PC-9 (cell line): ENCODE measurements around the gene SMARCC2. TPM values are rescaled to one million over a fixed set of nuclear protein-coding genes. Genes with fewer than 3 reads are reported as not detected.

Source experiments
- BruUV-seq: library from RNA; stranded (reverse); fragments of 400-500 nt; replicated peaks from 2 replicates; lab custom pipeline; 2021; lab: Mats Ljungman, UMichigan
- CTCF ChIA-PET: fragments of 300-600 bp; sonication (Branson Sonifier 250); formaldehyde crosslinking; loops from one replicate; lab custom pipeline; 2022; ENCODE audit warnings: antibody characterized with exemption; lab: Charles Lee
- POLR2A ChIA-PET: fragments of 300-600 bp; sonication (Branson Sonifier 250); formaldehyde crosslinking; loops from one replicate; lab custom pipeline; 2022; ENCODE audit warnings: antibody characterized with exemption; ENCODE audit not compliant: unreplicated experiment; lab: Charles Lee
- DNase-seq, 2 experiments: peaks; one replicate each; pipeline versions ENCODE4 v3.0.0 to v3.0.0-alpha.2; 2015 to 2022; ENCODE audit warnings: mixed read lengths in 1 of 2
- H2AFZ ChIP-seq: fragments of 200-600 bp; sonication (generic); 2 replicates; pipeline ENCODE4 v1.8.1; 2017; ENCODE audit warnings: antibody characterized with exemption
- H3F3A ChIP-seq: fragments of 200-600 bp; sonication (generic); 2 replicates; pipeline ENCODE4 v1.8.1; 2017; ENCODE audit warnings: antibody characterized with exemption, mild to moderate bottlenecking, low read depth; ENCODE audit not compliant: insufficient read depth
- H3K27ac ChIP-seq: fragments of 200-600 bp; sonication (generic); 2 replicates; pipeline ENCODE4 v1.6.1; 2016; ENCODE audit warnings: mixed run types
- H3K27me3 ChIP-seq: fragments of 200-600 bp; sonication (generic); 2 replicates; pipeline ENCODE4 v1.6.1; 2016; ENCODE audit warnings: low read depth, mixed run types; ENCODE audit not compliant: insufficient read depth
- H3K36me3 ChIP-seq: fragments of 200-600 bp; sonication (generic); 2 replicates; pipeline ENCODE4 v1.6.1; 2016; ENCODE audit warnings: low read depth, mixed run types
- H3K4me1 ChIP-seq: fragments of 200-600 bp; sonication (generic); replicated peaks from 2 replicates; pipeline ENCODE4 v1.6.1; 2016; ENCODE audit warnings: mixed run types; ENCODE audit not compliant: insufficient read depth
- H3K4me2 ChIP-seq: fragments of 200-600 bp; sonication (generic); 2 replicates; pipeline ENCODE4 v1.6.1; 2017; ENCODE audit warnings: mixed run types
- H3K4me3 ChIP-seq: fragments of 200-600 bp; sonication (generic); 2 replicates; pipeline ENCODE4 v1.6.1; 2016; ENCODE audit warnings: mixed run types
- H3K79me2 ChIP-seq: fragments of 200-600 bp; sonication (generic); 2 replicates; pipeline ENCODE4 v1.6.1; 2017; ENCODE audit warnings: low read depth, mixed run types
- H3K9me2 ChIP-seq: fragments of 200-600 bp; sonication (generic); 2 replicates; pipeline ENCODE4 v1.8.1; 2017; ENCODE audit warnings: mild to moderate bottlenecking; ENCODE audit not compliant: insufficient read depth
- H3K9me3 ChIP-seq: fragments of 200-600 bp; sonication (generic); 2 replicates; pipeline ENCODE4 v1.8.1; 2016; ENCODE audit warnings: low read depth; ENCODE audit not compliant: insufficient read depth
- H4K20me1 ChIP-seq: fragments of 200-600 bp; sonication (generic); 2 replicates; pipeline ENCODE4 v1.8.1; 2017; ENCODE audit not compliant: insufficient read depth
- EZH2 ChIP-seq: fragments of 200-600 bp; sonication (generic); IDR thresholded peaks from 2 replicates; pipeline ENCODE4 v1.8.0; 2017; ENCODE audit warnings: antibody characterized with exemption, low read depth
- intact Hi-C: fragments of 100-400 bp; cut with micrococcal nuclease; formaldehyde crosslinking; loops from one replicate; pipeline ENCODE4 v1.10.0; 2022; ENCODE audit not compliant: unreplicated experiment
- total RNA-seq: library from RNA; stranded (reverse); gene quantifications from 2 replicates; pipeline ENCODE4 v1.2.3, GENCODE V29; 2021
- TF ChIP-seq, protein P1 (sequence below): fragments of 200-600 bp; sonication (generic); conservative IDR thresholded peaks from 2 replicates; pipeline ENCODE4 v1.6.1; 2017; ENCODE audit warnings: mixed run types, antibody characterized with exemption, mild to moderate bottlenecking, moderate library complexity

Gene SMARCC2
- total RNA-seq, 1 experiment from 2014 or later: 86.4 TPM

DNA sequence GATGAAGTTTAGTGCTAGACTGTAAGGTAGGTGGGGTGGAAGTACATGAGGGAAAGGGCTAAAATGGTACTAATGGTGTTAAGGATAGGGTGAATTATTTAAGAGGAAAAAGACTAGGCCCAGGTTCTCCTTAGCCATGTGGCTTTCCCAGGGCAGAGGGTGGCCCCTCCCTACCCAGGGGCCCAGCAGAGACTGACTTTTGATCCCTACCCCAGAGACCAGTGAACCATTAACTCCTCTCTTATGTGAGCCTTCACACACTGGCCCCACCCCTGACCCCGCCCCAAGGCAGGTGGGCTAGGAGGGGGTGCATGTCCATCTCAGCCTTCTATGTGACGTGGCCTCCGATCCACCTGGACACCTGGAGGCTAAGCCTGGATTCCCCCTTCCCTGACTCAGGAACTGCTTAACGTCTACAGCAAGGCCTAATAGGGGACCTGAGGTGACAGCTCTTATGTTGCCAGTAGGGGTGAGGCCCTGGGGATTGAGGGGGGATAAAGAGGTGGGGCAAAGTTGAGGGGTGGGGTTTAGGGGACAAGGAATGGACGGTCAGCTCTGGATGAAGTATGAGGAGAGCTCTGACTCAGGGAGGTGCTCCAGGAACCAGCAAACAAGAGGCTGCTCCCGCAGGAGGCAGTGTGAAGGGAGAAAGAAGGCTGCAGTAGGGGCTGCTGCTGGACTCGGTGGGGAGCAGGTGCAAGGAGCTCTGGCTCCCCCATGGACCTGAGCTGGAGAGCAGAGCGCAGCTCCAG lies 41.3 kb upstream of the SMARCC2 start:
- BruUV-seq: no TSS peak
- intact Hi-C loops: no loop called here
- Histone ChIP-seq H3K9me2 (no peaks in the 10 kb centered on the region), H3K27ac (no peak overlapping the region), H3K4me3 (no peak overlapping the region), H3K79me2 (no peaks in the 10 kb centered on the region), H3K36me3 (no peaks in the 10 kb centered on the region), H3K9me3 (no peaks in the 10 kb centered on the region), H3K4me1 (no peaks in the 10 kb centered on the region), H3K27me3 (no peaks in the 10 kb centered on the region), H2AFZ (no peak overlapping the region), H4K20me1 (no peaks in the 10 kb centered on the region), H3F3A (peaks cover 11% of the 10 kb centered on the region; the same call in 1 of the 2 replicates), H3K4me2 (no peak overlapping the region)
- ChIA-PET CTCF (no interaction called here), POLR2A (no interaction called here)
- TF ChIP-seq, protein P1, sequence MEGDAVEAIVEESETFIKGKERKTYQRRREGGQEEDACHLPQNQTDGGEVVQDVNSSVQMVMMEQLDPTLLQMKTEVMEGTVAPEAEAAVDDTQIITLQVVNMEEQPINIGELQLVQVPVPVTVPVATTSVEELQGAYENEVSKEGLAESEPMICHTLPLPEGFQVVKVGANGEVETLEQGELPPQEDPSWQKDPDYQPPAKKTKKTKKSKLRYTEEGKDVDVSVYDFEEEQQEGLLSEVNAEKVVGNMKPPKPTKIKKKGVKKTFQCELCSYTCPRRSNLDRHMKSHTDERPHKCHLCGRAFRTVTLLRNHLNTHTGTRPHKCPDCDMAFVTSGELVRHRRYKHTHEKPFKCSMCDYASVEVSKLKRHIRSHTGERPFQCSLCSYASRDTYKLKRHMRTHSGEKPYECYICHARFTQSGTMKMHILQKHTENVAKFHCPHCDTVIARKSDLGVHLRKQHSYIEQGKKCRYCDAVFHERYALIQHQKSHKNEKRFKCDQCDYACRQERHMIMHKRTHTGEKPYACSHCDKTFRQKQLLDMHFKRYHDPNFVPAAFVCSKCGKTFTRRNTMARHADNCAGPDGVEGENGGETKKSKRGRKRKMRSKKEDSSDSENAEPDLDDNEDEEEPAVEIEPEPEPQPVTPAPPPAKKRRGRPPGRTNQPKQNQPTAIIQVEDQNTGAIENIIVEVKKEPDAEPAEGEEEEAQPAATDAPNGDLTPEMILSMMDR: no peak
- no peak for TF ChIP-seq EZH2
- no peak for DNase-seq

DNA sequence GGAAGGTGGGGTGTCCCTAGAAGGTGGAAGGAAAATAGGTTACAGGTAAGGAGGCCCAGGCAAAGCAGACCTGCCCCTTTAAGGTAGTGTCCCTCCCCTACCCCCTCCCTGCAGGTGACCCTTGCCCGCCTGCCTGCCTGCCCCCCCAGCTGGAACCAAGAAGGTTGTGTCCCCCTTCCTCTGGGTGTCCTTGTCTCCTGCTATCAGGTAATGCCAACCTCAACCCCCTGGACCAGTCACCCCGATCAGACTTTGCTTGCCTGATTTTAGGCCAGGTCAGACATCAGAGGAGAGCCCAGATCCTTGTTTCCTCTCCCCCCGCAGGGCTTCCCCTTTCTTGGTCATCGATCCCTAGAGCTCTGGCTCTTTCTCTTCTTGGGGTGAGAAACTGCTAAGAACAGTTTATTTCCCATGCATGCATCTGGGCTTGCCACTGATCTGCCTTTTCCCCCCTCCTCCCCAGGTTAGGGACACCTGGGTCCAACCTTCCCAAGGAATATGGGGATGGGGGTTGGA lies 40.7 kb upstream of the SMARCC2 start, which contains the start of gene SLC39A5:
SLC39A5 (plus strand) TSS at position 136 of the 516 bp plus-strand sequence. CDS start 1,224 bp downstream, outside the sequence.
- no peaks in the 10 kb centered on the region for H3K9me3 ChIP-seq
- no peak within 1 kb of the TSS for H3K4me2 ChIP-seq
- H3F3A ChIP-seq: peaks cover 11% of the 10 kb centered on the region; the same call in 1 of the 2 replicates
- H3K27me3 ChIP-seq: no peaks in the 10 kb centered on the region
- H3K36me3 ChIP-seq: no peaks in the 10 kb centered on the region
- no peak within 1 kb of the TSS for H2AFZ ChIP-seq
- H3K79me2 ChIP-seq: no peaks in the 10 kb centered on the region
- no peak for DNase-seq
- H3K4me1 ChIP-seq: peaks cover 4% of the 10 kb centered on the region; the same call in 1 of the 2 replicates
- no TSS peak for BruUV-seq
- intact Hi-C loops: no loop called here
- TF ChIP-seq, protein P1: no peak
- TF ChIP-seq EZH2: no peak
- H3K27ac ChIP-seq: no peak within 1 kb of the TSS
- no peaks in the 10 kb centered on the region for H3K9me2 ChIP-seq
- POLR2A ChIA-PET: no interaction called here
- CTCF ChIA-PET: no interaction called here
- no peaks in the 10 kb centered on the region for H4K20me1 ChIP-seq
- H3K4me3 ChIP-seq: no peak within 1 kb of the TSS

DNA sequence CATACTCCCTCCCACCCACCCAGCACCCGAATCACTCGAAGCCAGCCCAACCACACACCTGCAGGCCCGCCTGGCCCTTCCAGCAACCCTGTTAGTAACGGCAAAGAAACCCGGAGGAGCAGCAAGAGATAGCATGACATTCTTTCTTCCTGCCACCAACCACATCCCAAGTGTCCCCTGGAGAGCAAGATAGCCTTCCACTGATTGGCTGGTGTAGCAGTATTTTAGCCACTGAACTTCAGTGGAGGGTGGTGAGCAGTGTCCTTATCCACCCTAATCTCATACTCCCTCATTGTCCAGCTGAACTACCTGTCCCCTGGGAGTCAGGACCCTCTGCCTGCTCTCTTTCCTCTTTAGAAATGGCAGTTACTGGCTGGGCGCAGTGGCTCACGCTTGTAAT lies 39.8 kb upstream of the SMARCC2 start:
- POLR2A ChIA-PET: interaction anchor here (0.6 kb wide), 1 partner anchor 54 kb away, joined by 7 read pairs; no protein-coding TSS in a partner anchor
- H3K9me3 ChIP-seq: no peaks in the 10 kb centered on the region
- no peak overlapping the region for H3K4me2 ChIP-seq
- TF ChIP-seq, protein P1: no peak
- intact Hi-C loops: no loop called here
- DNase-seq: no peak
- CTCF ChIA-PET: no interaction called here
- no peaks in the 10 kb centered on the region; the same call in 1 of the 2 replicates for H3K79me2 ChIP-seq
- no peaks in the 10 kb centered on the region for H3K27me3 ChIP-seq
- BruUV-seq: no TSS peak
- H3K4me1 ChIP-seq: peaks cover 8% of the 10 kb centered on the region
- H3F3A ChIP-seq: peaks cover 11% of the 10 kb centered on the region; the same call in 1 of the 2 replicates
- no peak overlapping the region for H3K27ac ChIP-seq
- no peaks in the 10 kb centered on the region for H4K20me1 ChIP-seq
- no peaks in the 10 kb centered on the region for H3K9me2 ChIP-seq
- no peaks in the 10 kb centered on the region for H3K36me3 ChIP-seq
- no peak overlapping the region for H3K4me3 ChIP-seq
- no peak overlapping the region for H2AFZ ChIP-seq
